ENCODE measurements around the gene LZTS3.
"Not testable (repeated sequence)": the region's sequence is repeated elsewhere in the genome, so short reads cannot be mapped to it uniquely, and the experiment has no call there.

LZTS3 gene

DNA sequence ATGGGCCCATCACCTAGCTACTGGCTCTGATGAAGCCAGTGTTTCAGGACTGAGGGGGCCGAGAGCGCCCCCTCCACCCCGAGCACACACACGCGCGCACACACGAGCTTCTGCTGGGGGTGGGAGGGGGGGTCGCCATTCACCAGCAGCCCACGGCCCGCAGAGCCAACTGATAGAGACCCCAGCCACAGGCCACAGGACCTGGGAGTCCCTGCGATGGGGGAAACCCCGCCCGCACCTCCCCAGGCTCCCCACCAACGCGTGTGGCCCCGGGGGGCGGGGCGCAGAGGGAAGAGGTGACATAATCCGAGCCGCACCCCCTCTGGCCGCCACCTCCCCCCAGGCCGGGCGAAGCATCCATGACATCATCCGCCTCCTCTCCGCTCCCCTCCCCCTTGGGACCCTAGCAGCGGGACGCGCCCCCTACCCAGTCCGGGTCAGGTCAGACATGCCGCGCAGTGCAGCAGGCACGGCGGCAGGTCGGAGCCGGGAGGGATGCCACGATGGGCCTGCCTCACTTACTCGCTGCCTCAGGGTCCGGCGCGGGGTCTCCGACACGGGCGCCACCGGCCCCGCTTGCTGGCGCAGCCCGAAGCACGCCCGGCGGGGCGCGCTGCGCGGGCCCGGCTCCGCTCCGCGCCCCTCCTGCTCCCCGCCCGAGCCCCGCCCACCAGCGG, at the start of gene LZTS3:
LZTS3 (minus strand) TSS at position 617 of the 677 bp plus-strand sequence. CDS start 6,386 bp downstream, outside the sequence.
- peak; percentile 76 for DNase-seq (ENCODE audit: low read depth)

DNA sequence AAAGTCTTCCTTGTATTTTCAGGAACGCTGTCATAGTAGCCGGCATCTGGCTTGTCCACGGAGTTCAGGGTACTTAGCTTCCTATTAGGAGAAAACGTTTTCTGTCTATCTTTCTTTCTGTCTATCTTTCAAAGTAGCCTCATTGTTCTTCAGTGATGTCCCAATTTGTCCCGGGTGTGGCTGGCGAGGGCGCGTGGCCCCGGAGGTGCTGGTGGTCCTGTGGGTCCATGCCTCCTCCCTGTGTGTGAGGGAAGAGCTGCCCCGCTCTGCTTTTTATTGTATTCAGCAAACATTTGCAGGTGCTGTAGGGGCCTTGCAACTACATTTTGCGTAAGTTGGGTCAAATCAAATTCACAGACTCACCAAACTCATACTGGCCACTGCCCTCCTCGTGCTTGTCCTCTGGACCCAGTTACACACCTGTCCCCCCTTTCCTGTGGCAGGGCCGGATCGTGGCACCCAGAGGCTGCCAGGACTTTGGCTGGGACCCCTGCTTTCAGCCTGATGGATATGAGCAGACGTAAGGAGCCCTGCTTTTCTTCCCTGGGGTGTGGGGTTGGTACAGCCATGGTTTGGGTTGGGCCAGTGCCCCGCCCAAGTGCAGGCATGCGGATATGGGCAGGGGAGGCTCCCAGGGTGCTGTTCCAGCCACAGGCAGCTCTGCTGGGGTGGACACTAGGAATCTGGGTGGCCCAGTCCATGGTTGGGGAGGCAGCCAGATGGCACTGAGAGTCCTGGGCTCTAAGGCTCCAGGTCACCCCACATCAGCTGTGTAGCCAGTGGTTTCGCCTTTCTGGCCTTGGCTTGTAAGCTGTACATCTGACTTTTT, 48.3 kb upstream of the LZTS3 start:
- DNase-seq (ENCODE audit: low read depth): no peak

DNA sequence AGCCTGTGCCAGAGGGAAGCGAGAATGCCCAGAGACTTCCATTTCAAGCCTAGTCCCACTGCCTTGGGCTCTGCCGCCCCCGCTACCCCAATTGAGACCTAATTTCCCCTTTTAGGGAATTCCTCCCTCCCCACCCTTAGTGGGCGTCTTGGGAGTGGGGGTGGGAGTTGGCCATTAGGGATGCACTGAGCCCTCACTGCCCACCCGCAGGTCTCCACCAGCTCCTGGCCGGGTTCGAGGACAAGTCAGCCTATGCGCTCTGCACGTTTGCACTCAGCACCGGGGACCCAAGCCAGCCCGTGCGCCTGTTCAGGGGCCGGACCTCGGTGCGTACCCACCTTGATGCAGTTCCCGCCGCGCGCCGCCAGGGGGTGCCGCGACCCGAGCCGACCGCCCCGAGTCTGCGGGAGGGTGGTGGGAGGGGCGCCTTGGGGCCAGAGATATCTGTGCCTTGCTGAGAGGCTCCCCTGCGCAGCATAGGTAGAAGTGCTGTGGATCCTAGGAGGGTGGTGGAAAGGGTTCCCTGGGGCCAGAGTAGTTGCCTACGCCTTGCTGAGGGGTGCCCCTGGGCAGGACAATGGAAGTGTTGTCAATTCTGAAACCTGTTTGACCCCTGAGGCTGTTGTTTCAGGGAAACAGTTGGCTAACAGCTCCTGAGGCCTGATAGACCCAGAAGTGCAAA, 45.1 kb upstream of the LZTS3 start:
- peak; percentile 54 for DNase-seq (ENCODE audit: low read depth)

DNA sequence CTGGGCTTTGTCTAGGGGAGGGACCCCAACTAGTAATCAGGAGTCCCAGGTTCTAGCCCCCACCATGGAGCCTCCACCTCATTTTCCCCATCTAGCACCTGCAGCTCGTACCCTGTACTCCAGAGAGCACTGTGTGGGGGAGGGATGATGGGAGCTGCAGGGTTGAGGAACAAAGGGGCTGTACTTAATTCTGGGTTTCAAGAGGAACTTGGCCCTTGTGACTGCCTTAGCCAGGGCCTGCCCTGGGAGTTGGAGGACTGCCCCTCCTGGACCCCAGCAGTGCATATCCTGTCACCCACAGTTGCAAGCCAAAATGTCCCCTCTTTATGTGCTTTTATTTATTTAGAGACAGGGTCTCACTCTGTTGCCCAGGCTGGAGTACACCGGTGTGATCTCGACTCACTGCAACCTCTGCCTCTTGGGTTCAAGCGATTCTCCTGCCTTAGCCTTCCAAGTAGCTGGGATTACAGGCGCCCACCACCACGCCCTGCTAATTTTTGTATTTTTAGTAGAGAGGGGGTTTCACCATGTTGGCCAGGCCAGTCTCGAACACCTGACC, 42.1 kb upstream of the LZTS3 start:
- not testable (repeated sequence) for DNase-seq (ENCODE audit: low read depth)

DNA sequence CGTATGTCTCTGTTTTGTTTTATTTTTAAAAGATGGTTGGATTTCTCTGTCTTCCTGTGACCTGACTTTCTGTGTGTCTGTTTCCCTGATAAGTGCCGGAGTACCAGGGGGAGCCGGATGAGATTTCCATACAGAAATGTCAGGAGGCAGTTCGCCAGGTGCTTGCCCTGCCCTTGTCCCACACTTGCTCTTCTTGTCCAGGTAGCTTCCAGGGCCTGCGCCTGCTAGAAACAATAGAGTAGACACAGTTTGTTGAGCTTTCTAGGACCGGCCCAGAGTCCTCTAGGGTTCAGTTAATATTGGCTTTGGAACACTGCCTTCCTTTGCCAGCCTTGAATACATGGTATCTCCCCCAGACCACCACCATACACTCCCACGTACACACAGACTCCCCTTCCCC, 39.9 kb upstream of the LZTS3 start:
- no peak for DNase-seq (ENCODE audit: low read depth)

DNA sequence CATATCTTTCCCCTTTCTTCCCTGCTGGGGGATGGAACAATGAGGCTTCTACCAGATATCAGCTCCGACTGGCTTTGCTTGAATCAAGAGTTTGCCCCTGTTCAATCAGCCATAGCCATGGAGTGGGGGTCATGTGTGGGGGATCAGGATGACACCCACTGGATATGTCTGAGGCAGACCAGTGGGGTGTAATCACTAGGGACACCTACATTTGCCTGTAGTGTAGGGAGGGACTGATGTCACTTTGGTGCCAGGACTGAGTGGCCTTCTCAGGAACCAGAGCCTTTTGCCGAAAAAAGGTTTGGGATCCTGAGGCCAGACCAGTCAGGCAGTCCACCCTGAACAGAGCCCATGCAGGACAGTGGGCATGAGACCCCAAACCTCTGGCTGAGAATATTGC, 37.0 kb upstream of the LZTS3 start:
- DNase-seq (ENCODE audit: low read depth): no peak

DNA sequence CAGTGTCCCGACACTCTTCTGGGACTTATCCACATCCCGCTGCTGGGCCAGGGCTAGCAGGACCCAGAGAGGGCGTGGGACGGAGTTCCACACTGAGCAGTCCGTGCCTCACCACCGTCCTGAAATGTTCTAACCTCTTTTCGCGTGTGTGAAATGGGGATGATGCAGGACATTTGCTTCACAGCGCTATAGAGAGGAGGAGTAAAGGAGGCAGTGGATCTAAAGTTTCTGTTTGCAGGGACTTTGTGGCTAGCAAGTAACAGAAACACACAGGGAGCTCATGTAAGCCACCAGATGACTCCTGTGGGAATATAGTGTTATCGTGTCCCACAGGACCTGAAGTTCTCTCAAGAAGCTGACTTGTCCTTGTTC, 36.6 kb upstream of the LZTS3 start:
- DNase-seq (ENCODE audit: low read depth): peak; percentile 25

DNA sequence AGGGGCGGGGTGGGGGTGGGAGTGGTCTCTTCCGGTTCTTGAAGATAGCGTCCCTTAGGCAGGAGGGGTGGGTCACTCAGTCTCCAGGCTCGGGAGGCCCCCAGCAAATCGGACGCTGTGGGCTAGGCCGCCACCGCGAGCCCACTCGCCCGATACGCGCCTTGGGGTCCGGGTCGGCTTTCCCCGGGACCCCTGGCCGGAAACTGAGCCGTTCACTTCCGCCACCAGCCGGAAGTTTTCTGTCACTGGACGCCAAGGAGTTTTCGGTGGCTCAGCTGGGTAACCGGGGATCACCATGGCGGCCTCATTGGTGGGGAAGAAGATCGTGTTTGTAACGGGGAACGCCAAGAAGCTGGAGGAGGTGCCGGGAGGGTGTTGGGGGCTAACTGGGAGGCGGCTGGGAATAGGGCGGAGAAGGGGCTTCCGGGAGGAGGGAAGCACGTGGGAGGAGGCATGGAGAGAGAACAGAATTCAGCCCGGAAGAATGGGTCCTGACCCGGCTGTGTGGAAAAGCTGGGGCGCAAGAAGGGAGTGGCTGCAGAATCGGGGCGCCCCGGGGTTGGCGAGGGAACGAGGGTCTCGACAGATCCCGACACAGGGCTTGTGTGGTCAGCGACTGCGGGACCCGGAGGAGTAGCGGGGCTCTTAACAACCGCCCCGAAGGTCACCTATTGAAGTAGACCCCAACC, 36.1 kb upstream of the LZTS3 start, which contains the start of gene ITPA:
ITPA (plus strand) TSS at position 242 of the 689 bp plus-strand sequence; CDS start at position 296, 54 bp downstream.
- DNase-seq (ENCODE audit: low read depth): peak; percentile 53

DNA sequence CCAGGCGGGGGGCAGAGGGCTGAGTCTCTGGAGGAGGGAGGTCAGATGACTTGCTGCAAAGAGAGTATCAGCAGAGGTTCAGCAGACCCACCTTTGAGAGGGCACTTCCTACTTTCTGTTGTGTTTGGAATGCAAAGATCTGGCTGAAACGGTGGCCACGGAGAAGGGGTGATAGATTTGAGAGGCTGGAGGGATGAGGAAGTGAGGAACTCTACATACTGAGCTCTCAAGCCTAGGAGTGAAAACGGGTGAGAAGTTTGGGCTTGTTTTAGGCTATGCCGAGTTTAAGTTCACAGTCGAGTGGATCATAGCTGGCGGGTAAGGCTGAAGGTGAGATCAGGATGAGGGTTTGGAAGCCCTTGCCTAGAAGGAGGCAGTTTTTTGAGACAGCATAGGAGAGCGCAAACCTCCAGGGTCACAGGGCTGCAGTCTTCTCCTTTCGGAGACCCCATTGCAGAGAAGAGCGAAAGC, 35.5 kb upstream of the LZTS3 start:
- peak; percentile 27 for DNase-seq (ENCODE audit: low read depth)

DNA sequence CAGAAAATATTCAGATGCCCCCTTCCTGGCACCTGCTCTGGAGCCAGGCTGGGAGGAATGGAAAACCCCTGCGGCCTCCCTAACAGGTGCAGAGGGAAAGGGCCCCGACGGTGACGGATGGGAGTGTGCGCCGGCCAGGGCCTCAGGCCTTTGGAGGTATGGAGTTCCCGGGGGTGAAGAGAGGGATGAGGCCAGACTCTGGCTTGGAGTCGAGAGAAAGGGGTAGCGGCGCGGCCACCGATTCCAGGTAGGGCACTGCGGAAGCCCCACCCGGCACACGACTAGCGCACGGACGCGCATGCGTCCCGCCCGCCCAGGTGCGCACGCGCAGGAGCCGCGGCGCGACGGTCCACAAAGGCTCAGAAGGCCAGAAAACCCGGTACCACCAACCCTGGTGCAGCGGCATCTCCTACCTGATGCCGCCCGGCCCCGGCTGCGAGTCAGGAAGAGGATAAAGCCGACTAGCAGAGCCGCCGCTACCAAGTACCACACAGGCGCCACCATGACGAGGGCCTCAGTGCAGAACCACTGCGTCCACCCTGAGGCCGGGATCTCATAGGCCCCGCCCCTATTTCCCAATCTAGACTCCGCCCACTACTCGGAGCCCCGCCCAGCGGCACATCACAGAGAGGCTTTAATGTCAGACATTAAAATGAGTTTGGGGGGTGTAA, 30.9 kb upstream of the LZTS3 start, which contains the start of gene DDRGK1:
DDRGK1 (minus strand) TSS at position 559 of the 671 bp plus-strand sequence; CDS start at position 504, 55 bp downstream.
- peak; percentile 82 for DNase-seq (ENCODE audit: low read depth)

DNA sequence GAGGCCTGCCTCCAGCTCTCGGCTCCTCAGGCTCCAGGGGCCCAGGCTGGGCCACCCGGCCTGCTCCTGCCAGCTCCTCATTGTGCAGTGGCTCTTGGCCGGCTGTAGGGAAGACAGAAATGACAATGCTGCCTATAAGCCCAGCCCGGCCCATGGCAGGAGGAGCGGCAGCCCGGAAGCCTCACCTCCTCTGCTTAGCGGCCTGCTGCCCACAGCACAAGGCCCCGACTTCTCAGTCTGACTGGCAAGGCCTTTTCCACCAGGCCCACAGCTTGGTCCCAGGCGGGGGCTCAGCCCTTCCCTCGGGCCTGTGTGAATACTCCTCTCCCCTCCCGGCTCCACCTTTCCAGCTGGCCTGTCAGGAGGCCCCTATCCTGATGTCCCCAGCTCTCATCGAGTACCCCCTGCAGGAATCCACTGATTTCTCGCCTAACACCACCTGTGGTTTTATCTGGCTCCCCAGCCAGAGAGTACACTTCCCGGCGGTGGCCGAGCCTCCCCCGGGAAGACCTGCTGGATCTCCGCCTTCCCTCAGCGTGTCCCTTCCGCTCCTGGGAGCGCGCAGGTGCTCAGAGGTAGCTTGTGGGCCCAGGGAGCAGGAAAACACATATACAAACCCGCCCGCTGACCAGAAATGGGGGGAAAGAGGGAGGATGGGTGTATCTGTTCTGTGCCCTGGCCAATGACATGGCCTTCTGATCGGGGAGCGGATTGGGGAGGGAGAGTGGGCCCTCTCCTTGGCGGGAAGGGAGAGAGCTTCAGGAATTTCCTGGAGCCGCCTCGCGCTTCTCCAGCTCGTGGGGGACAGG, 30.2 kb upstream of the LZTS3 start:
- DNase-seq (ENCODE audit: low read depth): peak; percentile 45

DNA sequence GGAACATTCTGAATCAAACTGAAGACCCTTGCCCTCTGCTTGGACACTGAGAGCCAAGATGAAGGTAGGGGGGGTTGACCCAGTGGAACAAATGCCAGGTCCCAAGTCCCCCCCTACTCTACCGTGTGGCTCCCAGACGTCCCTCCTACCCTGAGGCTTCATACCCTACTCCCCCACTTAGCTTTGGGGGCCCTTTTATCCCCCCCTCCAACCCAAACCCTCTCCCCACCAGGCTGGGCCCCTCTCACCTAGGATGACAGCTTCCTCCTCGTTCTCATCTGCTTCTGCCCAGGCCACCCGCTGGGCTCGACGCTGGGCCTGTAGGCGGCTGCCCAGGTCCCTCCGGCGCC, 29.6 kb upstream of the LZTS3 start:
- DNase-seq (ENCODE audit: low read depth): no peak

DNA sequence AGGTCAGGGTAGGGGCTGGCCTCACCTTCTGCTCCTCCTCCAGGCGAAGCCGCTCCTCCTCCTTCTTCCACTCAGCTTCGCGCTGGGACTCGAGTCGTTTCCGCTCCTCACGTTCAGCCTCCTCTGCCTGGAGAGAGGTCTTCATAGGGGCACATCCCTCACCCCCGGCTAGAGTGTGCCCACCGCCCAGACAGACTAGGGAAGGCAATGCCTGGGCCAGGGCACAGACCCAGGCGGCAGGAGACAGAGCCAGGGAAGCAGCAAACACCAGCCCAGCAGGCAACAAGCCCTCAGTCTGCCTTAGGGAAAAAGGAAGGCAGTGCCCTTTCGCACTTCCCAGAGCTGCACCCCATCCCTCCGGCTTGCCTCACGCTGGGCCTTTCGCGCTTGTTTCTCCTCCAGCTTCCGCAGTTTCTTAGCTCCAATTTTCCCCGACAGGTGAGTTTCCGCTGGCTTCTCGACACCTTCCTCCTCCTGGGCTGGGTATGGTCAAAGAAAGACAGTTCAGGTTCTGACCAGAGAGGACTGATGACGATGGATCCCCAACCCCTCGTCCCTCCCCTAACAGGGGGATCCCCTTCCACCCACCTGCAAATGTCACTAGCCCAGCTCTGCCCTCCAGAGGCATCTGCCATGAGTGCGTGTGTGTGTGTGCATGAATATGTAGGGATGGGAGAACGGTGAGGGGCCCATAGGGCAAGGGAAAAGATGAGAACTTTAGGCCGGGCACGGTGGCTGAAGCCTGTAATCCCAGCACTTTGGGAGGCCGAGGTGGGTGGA, 26.8 kb upstream of the LZTS3 start:
- DNase-seq (ENCODE audit: low read depth): no peak

DNA sequence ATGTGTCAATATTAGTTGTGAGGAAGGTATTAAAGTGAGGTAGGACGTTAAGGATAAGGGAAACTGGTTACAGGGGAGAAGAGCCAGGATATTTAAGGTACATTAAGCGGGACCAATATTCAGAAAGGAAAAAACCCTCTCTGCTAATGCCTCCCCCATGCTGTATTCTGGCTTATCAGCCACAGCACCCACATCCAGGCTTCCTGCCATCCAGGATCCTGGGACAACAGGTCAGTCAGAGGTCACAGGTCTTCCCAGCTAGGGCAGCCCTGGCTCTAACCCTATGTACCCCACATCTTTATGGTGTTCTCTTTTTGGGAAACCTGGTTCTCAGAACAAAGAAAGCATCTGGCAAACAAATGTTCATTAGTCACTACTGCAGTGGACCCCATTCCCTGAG, 25.9 kb upstream of the LZTS3 start:
- no peak for DNase-seq (ENCODE audit: low read depth)

DNA sequence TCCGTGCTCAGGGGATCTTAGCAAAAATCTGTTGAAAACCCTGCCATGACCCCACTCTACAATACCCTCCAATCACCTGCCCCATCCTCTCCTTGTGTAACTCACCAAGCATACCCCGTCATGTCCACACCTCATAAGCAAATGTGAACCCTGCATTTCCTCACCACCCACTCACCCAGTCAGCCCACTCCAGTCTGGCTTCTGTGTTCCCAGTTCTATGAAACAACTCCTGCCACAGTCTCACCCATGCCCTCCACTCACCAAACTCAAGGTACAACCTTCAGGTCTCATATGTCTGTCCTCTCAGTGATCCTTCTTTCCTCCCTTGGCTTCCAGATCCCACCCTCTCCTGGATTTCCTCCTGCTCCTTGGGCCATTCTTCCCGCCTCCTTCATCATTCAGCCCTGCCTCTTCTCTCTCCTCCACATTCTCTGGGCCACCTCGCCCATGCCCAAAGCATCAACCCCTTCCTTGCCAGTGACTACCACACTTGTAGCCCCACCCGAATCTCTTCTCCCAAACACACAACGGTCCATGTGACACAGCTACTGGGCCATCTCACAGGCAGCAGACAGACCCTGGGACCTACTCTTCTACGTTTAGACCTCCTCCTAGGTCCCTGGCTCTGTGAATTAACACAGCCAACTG, 22.4 kb upstream of the LZTS3 start:
- DNase-seq (ENCODE audit: low read depth): no peak

DNA sequence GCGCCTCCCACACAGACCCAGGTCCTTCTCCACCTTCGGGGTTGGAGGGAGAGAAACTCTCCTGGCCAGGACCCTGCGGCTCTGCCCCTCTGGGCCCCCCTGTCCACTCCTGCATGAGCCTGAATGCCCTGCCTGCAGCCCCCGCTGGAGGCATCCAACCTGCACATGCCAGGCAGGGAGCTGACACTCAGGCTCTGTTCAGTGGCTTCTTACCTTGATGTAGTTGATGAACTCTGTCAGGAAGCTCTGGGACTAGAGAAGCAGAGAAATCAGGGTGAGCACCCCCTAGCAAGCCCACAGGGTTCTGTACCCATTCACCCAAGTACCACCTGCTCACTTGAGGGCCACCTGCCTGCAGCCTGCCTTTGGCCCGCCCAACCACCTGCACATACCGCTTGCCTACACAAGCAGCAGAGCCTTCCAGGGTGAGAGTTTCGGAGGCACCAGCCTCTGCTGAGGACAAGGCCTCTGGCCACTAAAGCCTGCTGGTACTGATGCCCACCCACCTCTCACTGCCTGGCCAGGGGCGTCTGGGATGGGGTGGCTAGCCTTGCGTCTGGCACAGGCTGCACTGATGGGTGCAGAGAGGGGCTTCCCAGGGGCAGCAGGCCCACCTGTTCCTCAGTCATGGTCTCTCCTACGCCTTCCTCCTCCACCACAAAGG, 21.4 kb upstream of the LZTS3 start:
- DNase-seq (ENCODE audit: low read depth): no peak

DNA sequence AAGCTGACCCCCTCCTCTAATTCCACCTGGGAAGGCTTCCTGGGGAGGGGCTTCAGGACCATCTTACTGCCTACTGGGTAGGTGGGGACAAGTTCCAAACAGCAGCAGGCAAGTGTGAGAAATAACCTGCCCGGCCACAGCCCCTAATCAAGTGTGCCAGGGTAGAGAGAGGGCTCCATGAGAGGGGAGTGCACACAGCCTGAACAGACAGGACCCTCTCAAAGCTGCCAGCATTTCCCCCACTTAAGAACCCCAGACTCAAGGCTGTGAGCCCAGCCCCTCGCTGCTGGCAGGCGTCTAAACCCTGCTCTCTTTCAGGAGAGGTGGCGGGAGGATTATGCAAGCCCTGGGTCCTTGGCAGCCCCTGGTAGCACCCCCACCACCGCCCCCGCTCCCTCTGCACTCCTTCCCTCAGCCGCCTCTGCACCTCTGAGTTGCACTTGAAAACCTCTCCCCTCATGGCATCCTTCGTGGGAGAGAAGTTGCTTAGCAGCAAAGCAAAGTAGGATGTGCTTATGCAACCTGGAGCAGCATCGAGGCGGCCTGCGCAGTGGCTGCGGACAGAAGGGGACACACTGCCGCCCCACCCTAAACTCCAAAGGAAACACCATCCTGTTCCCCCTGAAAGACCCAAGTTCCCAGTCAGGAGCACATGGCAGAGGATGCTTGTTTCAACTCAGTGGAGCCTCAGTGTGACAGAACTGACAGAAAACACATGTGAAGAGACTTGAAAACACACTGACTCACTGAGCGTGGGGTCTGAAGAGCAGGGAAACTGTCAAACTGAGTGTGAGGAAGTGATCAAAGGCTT, 20.7 kb upstream of the LZTS3 start:
- DNase-seq (ENCODE audit: low read depth): no peak
